ENCODE data around the gene OR7C1.

Gene OR7C1

GRCh38 chr19:14764401-14764800, 70.6 kb downstream of the OR7C1 start:
- no peak for FAIRE-seq

- FAIRE-seq = no peak
These were observed 71.4 kb downstream of the OR7C1 start for GRCh38 chr19:14763497-14764145.

GRCh38 chr19:14762111-14762510, 72.9 kb downstream of the OR7C1 start:
- FAIRE-seq = no peak

- FAIRE-seq = no peak
These were observed 73.4 kb downstream of the OR7C1 start for GRCh38 chr19:14761607-14762006.

GRCh38 chr19:14758816-14759215, 76.2 kb downstream of the OR7C1 start:
- FAIRE-seq = no peak

GRCh38 chr19:14748601-14749000, 86.4 kb downstream of the OR7C1 start:
- no peak for FAIRE-seq

Measured in endometrium (tissue), 2 donors.